Measurements from ENCODE around the gene SLC38A10. TPM values are rescaled to one million over a fixed set of nuclear protein-coding genes. Genes with fewer than 3 reads are reported as not detected.
A peak's percentile ranks its signal among the peaks of the same experiment; 100 is the strongest.

Gene SLC38A10
- total and polyA plus RNA-seq, 2 of the 4 experiments (the other 2 are of a cell fraction) = 12.7 to 46.7 TPM

- no peak overlapping the region for H3K56ac ChIP-seq (ENCODE audit: extremely low read depth, insufficient read depth, low read length)
- no peak for ATAC-seq (ENCODE audit: low read depth)
- in situ Hi-C loops (cut with MboI; ENCODE audit: low sequenced_read_pairs) = no loop called here
- no peak overlapping the region for H3K18ac ChIP-seq (ENCODE audit: low read depth, low read length)
- no peak overlapping the region for H4K5ac ChIP-seq (ENCODE audit: low read depth, low read length)
- BruUV-seq (replicated peaks) = no TSS peak
- H2AK5ac ChIP-seq (ENCODE audit: low read depth, low read length) = no peak overlapping the region
- H3K27ac ChIP-seq (ENCODE audit: insufficient read depth, low read length) = no peak overlapping the region
- no peak overlapping the region for H2BK5ac ChIP-seq (ENCODE audit: low read depth, low read length, poor library complexity, severe bottlenecking)
- 88% methylated on average over 19 of the region's 45 CpGs; no CpG with 5 or more reads in 1 of the 2 experiments for WGBS, 2 experiments (ENCODE audit: extremely low coverage in 2 of 2, insufficient read length in 1 of 2)
- no peaks in the 10 kb centered on the region for H3K4me1 ChIP-seq (ENCODE audit: control insufficient read depth, insufficient read depth, low read length)
- no peak overlapping the region for H2BK120ac ChIP-seq (ENCODE audit: low read depth, low read length)
- no peaks in the 10 kb centered on the region for H3K27me3 ChIP-seq (ENCODE audit: control insufficient read depth, insufficient read depth, low read length)
- no peaks in the 10 kb centered on the region; the same call in 1 of the 2 replicates for H4K20me1 ChIP-seq (ENCODE audit: insufficient read depth, low read length)
- no peak overlapping the region for H2BK20ac ChIP-seq (ENCODE audit: low read depth, low read length)
- H2AFZ ChIP-seq (replicated peaks; ENCODE audit: low read length, poor library complexity) = no peak overlapping the region
- H3K79me1 ChIP-seq (ENCODE audit: low read depth in 1 of 2, low read length in 2 of 2) = no peaks in the 10 kb centered on the region
- ChIA-PET CTCF (no interaction called here), POLR2A (ENCODE audit: unreplicated experiment) (no interaction called here)
- no peaks in the 10 kb centered on the region for H3K9me1 ChIP-seq (ENCODE audit: insufficient read depth, low read length)
- intact Hi-C loops (cut with micrococcal nuclease) = no loop called here
- DNase-seq = no peak
- no peak overlapping the region for H3K4me2 ChIP-seq (ENCODE audit: low read depth, low read length)
- H2BK15ac ChIP-seq (ENCODE audit: low read depth, low read length) = no peak overlapping the region
- peak overlapping the region; percentile 16 for H2AK9ac ChIP-seq (replicated peaks; ENCODE audit: low read depth, low read length, poor library complexity)
- no peak overlapping the region for H3K4me3 ChIP-seq (ENCODE audit: insufficient read depth, low read depth, low read length)
- dilution Hi-C loops (cut with HindIII; ENCODE audit: low sequenced_read_pairs, unreplicated experiment) = no loop called here
- H3K14ac ChIP-seq (replicated peaks; ENCODE audit: low read depth, low read length) = no peak overlapping the region
- peaks cover 6% of the 10 kb centered on the region for H3K36me3 ChIP-seq (ENCODE audit: control insufficient read depth, insufficient read depth, low read length)
- H3K23ac ChIP-seq (ENCODE audit: low read depth, low read length) = no peak overlapping the region
- no peaks in the 10 kb centered on the region for H3K9me3 ChIP-seq (ENCODE audit: control insufficient read depth, insufficient read depth, low read length)
- no peak overlapping the region for H3K4ac ChIP-seq (ENCODE audit: low read depth, low read length)
- no peak overlapping the region for H3K9ac ChIP-seq (ENCODE audit: low read depth, low read length)
- no peak overlapping the region for H4K91ac ChIP-seq (ENCODE audit: insufficient read depth, low read depth, low read length)
- H4K8ac ChIP-seq (ENCODE audit: low read depth in 2 of 2, low read length in 2 of 2) = no peak overlapping the region
- TF ChIP-seq MAFK (IDR thresholded peaks at IDR 0.05; ENCODE audit: low read depth, low read length) (no peak), RCOR1 (IDR thresholded peaks at IDR 0.05; ENCODE audit: insufficient replicate concordance, low read length) (no peak), SMC3 (IDR thresholded peaks at IDR 0.05; ENCODE audit: low read depth, low read length) (no peak), POLR2A (IDR thresholded peaks at IDR 0.05; ENCODE audit: low read depth, low read length) (no peak), ELK1 (IDR thresholded peaks at IDR 0.05; ENCODE audit: borderline replicate concordance, low read depth, low read length) (no peak), CTCF (conservative IDR thresholded peaks at IDR 0.05; ENCODE audit: low read depth, low read length) (no peak), CHD1 (IDR thresholded peaks at IDR 0.05; ENCODE audit: low read depth, low read length) (no peak), CEBPB (IDR thresholded peaks at IDR 0.05; ENCODE audit: low read depth, low read length) (no peak), NFE2L2 (IDR thresholded peaks at IDR 0.05; ENCODE audit: low read depth, low read length) (no peak), USF2 (IDR thresholded peaks at IDR 0.05; ENCODE audit: low read depth, low read length) (no peak), MAZ (IDR thresholded peaks at IDR 0.05; ENCODE audit: borderline replicate concordance, low read depth, low read length) (no peak), FOS (IDR thresholded peaks at IDR 0.05; ENCODE audit: low read depth, low read length) (no peak), MXI1 (IDR thresholded peaks at IDR 0.05; ENCODE audit: borderline replicate concordance, low read depth, low read length) (no peak), BHLHE40 (IDR thresholded peaks at IDR 0.05; ENCODE audit: low read depth, low read length) (no peak), RFX5 (IDR thresholded peaks at IDR 0.05; ENCODE audit: low read depth, low read length) (no peak)
These were observed 98.3 kb downstream of the SLC38A10 start for GRCh38 chr17:81196505-81197408.

Measured in IMR-90 (cell line).